Measurements from ENCODE around the gene ZNF25.

- TF ChIP-seq, protein P1, sequence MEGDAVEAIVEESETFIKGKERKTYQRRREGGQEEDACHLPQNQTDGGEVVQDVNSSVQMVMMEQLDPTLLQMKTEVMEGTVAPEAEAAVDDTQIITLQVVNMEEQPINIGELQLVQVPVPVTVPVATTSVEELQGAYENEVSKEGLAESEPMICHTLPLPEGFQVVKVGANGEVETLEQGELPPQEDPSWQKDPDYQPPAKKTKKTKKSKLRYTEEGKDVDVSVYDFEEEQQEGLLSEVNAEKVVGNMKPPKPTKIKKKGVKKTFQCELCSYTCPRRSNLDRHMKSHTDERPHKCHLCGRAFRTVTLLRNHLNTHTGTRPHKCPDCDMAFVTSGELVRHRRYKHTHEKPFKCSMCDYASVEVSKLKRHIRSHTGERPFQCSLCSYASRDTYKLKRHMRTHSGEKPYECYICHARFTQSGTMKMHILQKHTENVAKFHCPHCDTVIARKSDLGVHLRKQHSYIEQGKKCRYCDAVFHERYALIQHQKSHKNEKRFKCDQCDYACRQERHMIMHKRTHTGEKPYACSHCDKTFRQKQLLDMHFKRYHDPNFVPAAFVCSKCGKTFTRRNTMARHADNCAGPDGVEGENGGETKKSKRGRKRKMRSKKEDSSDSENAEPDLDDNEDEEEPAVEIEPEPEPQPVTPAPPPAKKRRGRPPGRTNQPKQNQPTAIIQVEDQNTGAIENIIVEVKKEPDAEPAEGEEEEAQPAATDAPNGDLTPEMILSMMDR (conservative IDR thresholded peaks at IDR 0.05; ENCODE audit: low read length) = no peak
- TF ChIP-seq EZH2phosphoT487 (IDR thresholded peaks at IDR 0.05; ENCODE audit: borderline replicate concordance, low read depth, low read length) = no peak
These were observed 39.9 kb upstream of the ZNF25 start for GRCh38 chr10:38016354-38016753.
